PFSK-1 (cell line): ENCODE results near the gene KCTD12.

Experiments used
- POLR2AphosphoS5 ChIP-seq: IDR thresholded peaks from 2 replicates; pipeline ENCODE4 v1.6.1; 2012; ENCODE audit warnings: low read depth, mild to moderate bottlenecking, control low read depth, low read length, moderate library complexity
- REST ChIP-seq, 2 experiments: IDR thresholded peaks; 2 replicates each; pipeline versions ENCODE4 v1.6.1 to v1.8.0; 2011 to 2012; ENCODE audit warnings: low read depth in 2 of 2, low read length in 2 of 2, control low read depth in 1 of 2, inconsistent platforms in 1 of 2, mild to moderate bottlenecking in 1 of 2, moderate library complexity in 1 of 2; ENCODE audit not compliant: insufficient read depth in 1 of 2

- TF ChIP-seq POLR2AphosphoS5 (no peak), REST (IDR thresholded peaks at IDR 0.05; ENCODE audit: insufficient read depth in 1 of 2, low read depth in 2 of 2, low read length in 2 of 2) (no peak)
These were observed 26.3 kb upstream of the KCTD12 start for GRCh38 chr13:76912476-76912875.
